ENCODE data around the gene OSTM1. TPM values are rescaled to one million over a fixed set of nuclear protein-coding genes. Genes with fewer than 3 reads are reported as not detected.

OSTM1 gene
- total RNA-seq, 2 experiments from 2014 or later, result 10.5 to 19.1 TPM

- no TSS peak for BruUV-seq (replicated peaks)
- CTCF ChIA-PET (ENCODE audit: unreplicated experiment), result no interaction called here
Measured at GRCh38 chr6:107999341-107999740, 75.2 kb downstream of the OSTM1 start.

DNA sequence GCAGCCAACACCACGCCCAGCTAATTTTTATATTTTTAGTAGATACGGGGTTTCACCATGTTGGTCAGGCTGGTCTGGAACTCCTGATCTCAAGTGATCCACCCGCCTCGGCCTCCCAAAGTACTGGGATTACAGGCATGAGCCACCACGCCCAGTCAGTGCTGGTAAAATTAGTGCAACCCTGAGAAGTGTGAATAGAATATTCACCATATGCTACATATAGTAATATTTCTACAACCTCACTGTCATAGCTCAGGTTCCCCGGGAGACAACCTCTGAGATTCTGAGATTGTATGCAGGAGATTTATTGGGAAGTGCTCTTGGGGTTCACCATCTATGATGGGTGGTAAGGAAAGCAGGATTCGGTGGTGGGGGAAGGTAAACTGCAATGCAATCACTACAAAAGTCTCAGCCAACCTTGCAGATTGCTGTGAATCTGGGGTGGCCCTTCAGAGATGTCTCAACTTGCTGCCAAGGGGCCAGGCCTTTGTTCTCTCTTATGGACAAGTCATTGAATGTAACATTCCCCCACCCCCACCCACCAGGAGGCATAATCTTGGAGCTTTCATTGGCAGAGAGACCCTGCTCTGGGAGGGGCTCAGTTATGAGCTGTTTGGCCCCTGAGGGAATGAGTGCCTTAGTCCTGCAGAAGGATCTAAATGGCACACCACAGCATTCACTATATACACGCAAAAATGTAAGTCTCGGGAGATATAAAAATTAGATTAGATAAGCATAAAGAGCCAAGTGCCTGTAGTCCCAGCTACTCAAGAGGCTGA, 82.6 kb downstream of the OSTM1 start:
- Histone ChIP-seq H3K9me2 (ENCODE audit: insufficient read depth, low read length) (no peaks in the 10 kb centered on the region), H3K4me3 (ENCODE audit: low read depth, low read length, poor library complexity, severe bottlenecking) (no peak overlapping the region), H3K4me1 (ENCODE audit: insufficient read depth, low read length, poor library complexity, severe bottlenecking) (no peaks in the 10 kb centered on the region), H3K9me3 (ENCODE audit: low read length) (no peaks in the 10 kb centered on the region), H3K27ac (ENCODE audit: low read depth, low read length, poor library complexity, severe bottlenecking) (no peak overlapping the region), H4K20me1 (ENCODE audit: insufficient read depth, low read length) (no peaks in the 10 kb centered on the region), H3K4me2 (ENCODE audit: low read length) (no peak overlapping the region), H3K36me3 (ENCODE audit: insufficient read depth, low read length) (no peaks in the 10 kb centered on the region), H2AFZ (ENCODE audit: low read length) (no peak overlapping the region), H3K79me2 (ENCODE audit: insufficient read depth, low read depth, low read length) (no peaks in the 10 kb centered on the region)
- ChIA-PET POLR2A (interaction anchor here (0.6 to 1.0 kb wide), 4 partner anchors 11 to 298 kb away, joined by 4 to 6 read pairs (median 5); no protein-coding TSS in a partner anchor), CTCF (ENCODE audit: unreplicated experiment) (no interaction called here)
- no peak for DNase-seq (ENCODE audit: low spot score)
- TF ChIP-seq, protein P1, sequence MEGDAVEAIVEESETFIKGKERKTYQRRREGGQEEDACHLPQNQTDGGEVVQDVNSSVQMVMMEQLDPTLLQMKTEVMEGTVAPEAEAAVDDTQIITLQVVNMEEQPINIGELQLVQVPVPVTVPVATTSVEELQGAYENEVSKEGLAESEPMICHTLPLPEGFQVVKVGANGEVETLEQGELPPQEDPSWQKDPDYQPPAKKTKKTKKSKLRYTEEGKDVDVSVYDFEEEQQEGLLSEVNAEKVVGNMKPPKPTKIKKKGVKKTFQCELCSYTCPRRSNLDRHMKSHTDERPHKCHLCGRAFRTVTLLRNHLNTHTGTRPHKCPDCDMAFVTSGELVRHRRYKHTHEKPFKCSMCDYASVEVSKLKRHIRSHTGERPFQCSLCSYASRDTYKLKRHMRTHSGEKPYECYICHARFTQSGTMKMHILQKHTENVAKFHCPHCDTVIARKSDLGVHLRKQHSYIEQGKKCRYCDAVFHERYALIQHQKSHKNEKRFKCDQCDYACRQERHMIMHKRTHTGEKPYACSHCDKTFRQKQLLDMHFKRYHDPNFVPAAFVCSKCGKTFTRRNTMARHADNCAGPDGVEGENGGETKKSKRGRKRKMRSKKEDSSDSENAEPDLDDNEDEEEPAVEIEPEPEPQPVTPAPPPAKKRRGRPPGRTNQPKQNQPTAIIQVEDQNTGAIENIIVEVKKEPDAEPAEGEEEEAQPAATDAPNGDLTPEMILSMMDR (conservative IDR thresholded peaks at IDR 0.05; ENCODE audit: low read length), result no peak
- no peak for TF ChIP-seq EZH2phosphoT487 (IDR thresholded peaks at IDR 0.05; ENCODE audit: borderline replicate concordance, low read depth, low read length)
- intact Hi-C loops (cut with micrococcal nuclease; ENCODE audit: unreplicated experiment), result no loop called here
- BruUV-seq (replicated peaks), result no TSS peak

More at GRCh38 chr6:107999341-107999740, 75.2 kb downstream of the OSTM1 start:
- no peaks in the 10 kb centered on the region for H3K36me3 ChIP-seq (ENCODE audit: insufficient read depth, low read length)
- H2AFZ ChIP-seq (ENCODE audit: low read length), result no peak overlapping the region
- H4K20me1 ChIP-seq (ENCODE audit: insufficient read depth, low read length), result no peaks in the 10 kb centered on the region
- no peaks in the 10 kb centered on the region for H3K79me2 ChIP-seq (ENCODE audit: insufficient read depth, low read depth, low read length)
- H3K27ac ChIP-seq (ENCODE audit: low read depth, low read length, poor library complexity, severe bottlenecking), result no peak overlapping the region
- POLR2A ChIA-PET, result no interaction called here
- no peak for DNase-seq (ENCODE audit: low spot score)
- intact Hi-C loops (cut with micrococcal nuclease; ENCODE audit: unreplicated experiment), result no loop called here
- H3K9me3 ChIP-seq (ENCODE audit: low read length), result no peaks in the 10 kb centered on the region
- H3K4me2 ChIP-seq (ENCODE audit: low read length), result no peak overlapping the region
- TF ChIP-seq, protein P1 (conservative IDR thresholded peaks at IDR 0.05; ENCODE audit: low read length), result no peak
- no peak for TF ChIP-seq EZH2phosphoT487 (IDR thresholded peaks at IDR 0.05; ENCODE audit: borderline replicate concordance, low read depth, low read length)
- H3K9me2 ChIP-seq (ENCODE audit: insufficient read depth, low read length), result no peaks in the 10 kb centered on the region
- no peak overlapping the region for H3K4me3 ChIP-seq (ENCODE audit: low read depth, low read length, poor library complexity, severe bottlenecking)
- H3K4me1 ChIP-seq (ENCODE audit: insufficient read depth, low read length, poor library complexity, severe bottlenecking), result no peaks in the 10 kb centered on the region

Small RNA genes lying within 50 kb of the gene (small RNA-seq; reads per million reads assigned to genes)
- gene RF00019, result not detected

Other genes starting within 250 kb of the OSTM1 start
- 13.0 and 13.6 TPM in 2 replicates for gene SEC63, start 116.5 kb downstream of the OSTM1 start, total RNA-seq (2014; rRNA removed; shearing (Covaris generic))
- gene SEC63, start 116.5 kb downstream of the OSTM1 start, total RNA-seq (2022), result 131 and 139 TPM in 2 replicates
- not detected in 2 replicates for gene NR2E1, start 91.3 kb upstream of the OSTM1 start, total RNA-seq (2014; rRNA removed; shearing (Covaris generic))
- gene NR2E1, start 91.3 kb upstream of the OSTM1 start, total RNA-seq (2022), result not detected in 2 replicates
- 67.9 and 72.9 TPM in 2 replicates for gene SNX3, start 186.3 kb upstream of the OSTM1 start, total RNA-seq (2014; rRNA removed; shearing (Covaris generic))
- gene SNX3, start 186.3 kb upstream of the OSTM1 start, total RNA-seq (2022), result 79.3 and 88.6 TPM in 2 replicates
- 9.0 and 9.8 TPM in 2 replicates for gene AFG1L, start 220.3 kb upstream of the OSTM1 start, total RNA-seq (2014; rRNA removed; shearing (Covaris generic))
- 8.9 and 11.5 TPM in 2 replicates for gene AFG1L, start 220.3 kb upstream of the OSTM1 start, total RNA-seq (2022)